HUES64 (cell line): ENCODE measurements around the gene TBP. TPM values are rescaled to one million over a fixed set of nuclear protein-coding genes. Genes with fewer than 3 reads are reported as not detected.
A peak's percentile ranks its signal among the peaks of the same experiment; 100 is the strongest.
"Not testable (repeated sequence)": the region's sequence is repeated elsewhere in the genome, so short reads cannot be mapped to it uniquely, and the experiment has no call there.

ENCODE experiments used
- H3K27ac ChIP-seq: 2 replicates; pipeline ENCODE4 v1.7.0; 2013; ENCODE audit warnings: low read depth, low read length, inconsistent platforms
- H3K27me3 ChIP-seq: 2 replicates; pipeline ENCODE4 v1.6.1; 2013; ENCODE audit warnings: mild to moderate bottlenecking, low read length; ENCODE audit not compliant: insufficient read depth
- H3K36me3 ChIP-seq: 2 replicates; pipeline ENCODE4 v1.6.1; 2013; ENCODE audit warnings: mild to moderate bottlenecking, low read length; ENCODE audit not compliant: insufficient read depth
- H3K4me1 ChIP-seq: 2 replicates; pipeline ENCODE4 v1.6.1; 2013; ENCODE audit warnings: mild to moderate bottlenecking, low read length, moderate library complexity; ENCODE audit not compliant: insufficient read depth
- H3K4me3 ChIP-seq: 2 replicates; pipeline ENCODE4 v1.5.1; 2013; ENCODE audit warnings: mild to moderate bottlenecking, low read length, moderate library complexity
- H3K9ac ChIP-seq: 2 replicates; pipeline ENCODE4 v1.6.1; 2013; ENCODE audit warnings: mild to moderate bottlenecking, low read depth, low read length
- H3K9me3 ChIP-seq: 2 replicates; pipeline ENCODE4 v1.6.1; 2013; ENCODE audit warnings: low read depth, low read length; ENCODE audit not compliant: insufficient read depth
- WGBS: fragments of 150-250, 120-280 bp; methylation state at CpG from one replicate; pipeline ENCODE4 v1.1.7; 2013; ENCODE audit warnings: missing lambda C conversion rate; 5-methylcytosine and 5-hydroxymethylcytosine counted together
- polyA plus RNA-seq, 2 experiments: library from polyadenylated mRNA; stranded (reverse); fragments of 50-300 nt; gene quantifications; one replicate each; pipeline ENCODE4 v1.2.3, GENCODE V29; 2013

TBP gene
- 16.1 TPM for polyA plus RNA-seq (2013, experiment 1 of 2)
- 19.5 TPM for polyA plus RNA-seq (2013, experiment 2 of 2)

GRCh38 chr6:170554013-170554795 lies at the start of gene TBP:
Gene TBP, plus strand, starts transcription at chr6:170554369. Its CDS starts 2,661 bp downstream, at chr6:170557030.
- H3K9me3 ChIP-seq, result no peaks in the 10 kb centered on the region
- peak within 1 kb of the TSS; percentile 92 for H3K4me3 ChIP-seq
- peaks cover 10% of the 10 kb centered on the region; the same call in 1 of the 2 replicates for H3K4me1 ChIP-seq
- WGBS, result under 1% methylated on average over 51 of the region's 51 CpGs
- H3K27me3 ChIP-seq, result no peaks in the 10 kb centered on the region
- H3K36me3 ChIP-seq, result peaks cover 29% of the 10 kb centered on the region
- H3K27ac ChIP-seq, result peak within 1 kb of the TSS; percentile 96; the same call in 1 of the 2 replicates
- H3K9ac ChIP-seq, result peak within 1 kb of the TSS; percentile 80

- no peak overlapping the region for H3K9ac ChIP-seq
- no peak overlapping the region for H3K27ac ChIP-seq
- no peaks in the 10 kb centered on the region for H3K4me1 ChIP-seq
- no peak overlapping the region for H3K4me3 ChIP-seq
- peaks cover 4% of the 10 kb centered on the region for H3K9me3 ChIP-seq
- 95% methylated on average over 4 of the region's 4 CpGs for WGBS
- 0 out of 2 replicates have a peak, but pooled peaks cover 2% of the 10 kb centered on the region for H3K27me3 ChIP-seq
- no peaks in the 10 kb centered on the region for H3K36me3 ChIP-seq
Observed at GRCh38 chr6:170504479-170504878, 49.7 kb upstream of the TBP start.

DNA sequence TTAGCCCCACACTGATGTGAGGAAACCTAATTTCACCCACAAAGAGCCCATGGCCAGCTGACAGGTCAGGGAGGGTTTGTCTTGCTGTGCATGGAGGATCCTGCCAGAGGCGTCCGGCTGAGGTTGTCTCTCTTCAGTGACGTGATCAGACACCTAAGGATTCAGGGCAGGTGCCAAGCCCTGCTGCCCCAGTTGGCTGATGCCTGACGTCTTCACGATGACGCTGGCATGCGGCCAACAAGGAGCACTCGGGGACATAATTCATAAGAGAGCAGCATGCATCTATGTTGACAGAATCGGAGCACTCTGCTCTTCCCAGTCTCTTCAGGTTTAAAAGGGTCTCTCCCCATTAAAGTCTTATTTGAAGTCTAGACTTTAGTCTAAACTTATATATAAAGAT lies 48.9 kb upstream of the TBP start:
- H3K4me3 ChIP-seq, result no peak overlapping the region
- 0 out of 2 replicates have a peak, but pooled peaks cover 2% of the 10 kb centered on the region for H3K27me3 ChIP-seq
- H3K9me3 ChIP-seq, result peaks cover 4% of the 10 kb centered on the region
- no peak overlapping the region for H3K9ac ChIP-seq
- no peak overlapping the region for H3K27ac ChIP-seq
- no peaks in the 10 kb centered on the region for H3K4me1 ChIP-seq
- no peaks in the 10 kb centered on the region for H3K36me3 ChIP-seq
- WGBS, result 89% methylated on average over 9 of the region's 9 CpGs

DNA sequence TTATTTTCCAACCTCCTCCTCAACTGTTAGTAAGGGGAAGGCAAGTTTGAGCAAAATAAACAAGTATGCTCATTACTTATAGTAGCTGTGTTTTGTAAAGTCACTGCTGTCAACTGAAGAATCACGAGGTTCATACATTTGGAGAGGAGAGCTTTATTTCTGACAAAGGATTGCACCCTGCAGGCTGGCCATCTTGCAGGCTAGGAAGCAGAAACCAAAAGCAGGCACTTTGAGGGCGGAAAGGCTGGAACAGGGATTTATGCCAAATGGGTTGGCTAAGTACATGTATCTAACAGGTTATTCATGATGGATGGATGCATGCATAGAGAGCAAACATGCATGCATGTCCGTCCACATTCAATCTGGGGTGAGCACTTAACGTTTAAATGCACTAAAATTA lies 47.7 kb upstream of the TBP start:
- 87% methylated on average over 4 of the region's 4 CpGs for WGBS
- Histone ChIP-seq H3K9me3 (peaks cover 4% of the 10 kb centered on the region), H3K9ac (no peak overlapping the region), H3K4me1 (no peaks in the 10 kb centered on the region), H3K4me3 (no peak overlapping the region), H3K36me3 (no peaks in the 10 kb centered on the region), H3K27me3 (0 out of 2 replicates have a peak, but pooled peaks cover 2% of the 10 kb centered on the region), H3K27ac (no peak overlapping the region)

- not testable (repeated sequence) for H3K9ac ChIP-seq, H3K9me3 ChIP-seq, H3K27me3 ChIP-seq, H3K4me3 ChIP-seq, H3K36me3 ChIP-seq, H3K4me1 ChIP-seq, H3K27ac ChIP-seq
- WGBS, result 89% methylated on average over 2 of the region's 2 CpGs
Observed at GRCh38 chr6:170507728-170508127, 46.4 kb upstream of the TBP start.

GRCh38 chr6:170508275-170508674 lies 45.9 kb upstream of the TBP start:
- not testable (repeated sequence) for H3K4me3 ChIP-seq, H3K27ac ChIP-seq, H3K9me3 ChIP-seq, H3K9ac ChIP-seq, H3K27me3 ChIP-seq, H3K4me1 ChIP-seq, H3K36me3 ChIP-seq
- WGBS, result no CpG with 5 or more reads among the region's 1 CpG

DNA sequence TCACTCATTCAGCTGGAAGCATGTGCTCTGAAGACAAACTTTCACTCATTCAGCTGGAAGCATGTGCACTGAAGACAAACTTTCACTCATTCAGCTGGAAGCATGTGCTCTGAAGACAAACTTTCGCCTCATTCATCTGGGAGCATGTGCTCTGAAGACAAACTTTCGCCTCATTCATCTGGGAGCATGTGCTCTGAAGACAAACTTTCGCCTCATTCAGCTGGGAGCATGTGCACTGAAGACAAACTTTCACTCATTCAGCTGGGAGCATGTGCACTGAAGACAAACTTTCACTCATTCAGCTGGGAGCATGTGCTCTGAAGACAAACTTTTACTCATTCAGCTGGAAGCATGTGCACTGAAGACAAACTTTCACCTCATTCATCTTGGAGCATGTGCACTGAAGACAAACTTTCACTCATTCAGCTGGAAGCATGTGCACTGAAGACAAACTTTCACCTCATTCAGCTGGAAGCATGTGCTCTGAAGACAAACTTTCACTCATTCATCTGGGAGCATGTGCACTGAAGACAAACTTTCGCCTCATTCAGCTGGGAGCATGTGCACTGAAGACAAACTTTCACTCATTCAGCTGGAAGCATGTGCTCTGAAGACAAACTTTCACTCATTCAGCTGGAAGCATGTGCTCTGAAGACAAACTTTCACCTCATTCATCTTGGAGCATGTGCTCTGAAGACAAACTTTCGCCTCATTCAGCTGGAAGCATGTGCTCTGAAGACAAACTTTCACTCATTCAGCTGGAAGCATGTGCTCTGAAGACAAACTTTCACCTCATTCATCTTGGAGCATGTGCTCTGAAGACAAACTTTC lies 45.1 kb upstream of the TBP start:
- not testable (repeated sequence) for H3K27ac ChIP-seq, H3K4me3 ChIP-seq, H3K27me3 ChIP-seq, H3K36me3 ChIP-seq, H3K9ac ChIP-seq, H3K4me1 ChIP-seq, H3K9me3 ChIP-seq
- 89% methylated on average over 5 of the region's 5 CpGs for WGBS

GRCh38 chr6:170509723-170510018 lies 44.5 kb upstream of the TBP start:
- Histone ChIP-seq H3K36me3 (no peaks in the 10 kb centered on the region), H3K27me3 (no peaks in the 10 kb centered on the region), H3K4me1 (no peaks in the 10 kb centered on the region), H3K27ac (no peak overlapping the region), H3K9ac (no peak overlapping the region), H3K9me3 (no peaks in the 10 kb centered on the region), H3K4me3 (no peak overlapping the region)
- WGBS, result 91% methylated on average over 3 of the region's 3 CpGs

- WGBS, result 95% methylated on average over 20 of the region's 20 CpGs
- H3K27me3 ChIP-seq, result no peaks in the 10 kb centered on the region
- H3K36me3 ChIP-seq, result no peaks in the 10 kb centered on the region
- H3K4me3 ChIP-seq, result no peak overlapping the region
- H3K27ac ChIP-seq, result no peak overlapping the region
- H3K9me3 ChIP-seq, result no peaks in the 10 kb centered on the region
- H3K9ac ChIP-seq, result no peak overlapping the region
- no peaks in the 10 kb centered on the region for H3K4me1 ChIP-seq
Observed at GRCh38 chr6:170510631-170511030, 43.5 kb upstream of the TBP start.

DNA sequence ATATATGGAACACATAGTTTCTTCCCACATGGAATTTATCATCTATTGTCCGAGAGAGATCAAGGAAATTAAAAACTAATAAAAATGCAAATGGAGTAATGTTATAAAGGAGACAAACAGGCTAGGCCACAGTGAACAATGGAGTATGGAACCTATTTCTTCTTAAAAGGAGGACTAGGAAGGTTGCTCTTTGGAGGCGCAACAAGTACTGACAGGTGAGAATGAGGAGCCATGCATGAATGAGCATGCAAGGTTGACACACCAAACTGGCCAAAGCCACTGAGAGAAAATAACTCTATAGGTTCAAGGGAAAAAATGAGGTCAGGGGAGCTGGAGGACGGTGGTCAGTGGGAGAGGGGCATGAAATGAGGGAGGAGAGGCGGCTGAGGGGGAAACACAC lies 41.9 kb upstream of the TBP start:
- 98% methylated on average over 4 of the region's 4 CpGs for WGBS
- Histone ChIP-seq H3K9ac (no peak overlapping the region), H3K9me3 (no peaks in the 10 kb centered on the region), H3K27ac (no peak overlapping the region), H3K4me1 (no peaks in the 10 kb centered on the region), H3K27me3 (no peaks in the 10 kb centered on the region), H3K36me3 (no peaks in the 10 kb centered on the region), H3K4me3 (no peak overlapping the region)

GRCh38 chr6:170514908-170515307 lies 39.3 kb upstream of the TBP start:
- H3K36me3 ChIP-seq, result no peaks in the 10 kb centered on the region
- no peaks in the 10 kb centered on the region for H3K27me3 ChIP-seq
- no peak overlapping the region for H3K27ac ChIP-seq
- no peaks in the 10 kb centered on the region for H3K9me3 ChIP-seq
- no peak overlapping the region for H3K9ac ChIP-seq
- H3K4me3 ChIP-seq, result no peak overlapping the region
- no CpG with 5 or more reads among the region's 1 CpG for WGBS
- H3K4me1 ChIP-seq, result no peaks in the 10 kb centered on the region
